ENCODE results near the gene MAPKAPK3. TPM values are rescaled to one million over a fixed set of nuclear protein-coding genes. Genes with fewer than 3 reads are reported as not detected.

MAPKAPK3 gene
- total RNA-seq, 1 donor from 2014 or later, result 60.8 TPM

- H3K27ac ChIP-seq, result peak overlapping the region; percentile 17
- H3K4me3 ChIP-seq, result no peak overlapping the region
- no peaks in the 10 kb centered on the region for H3K36me3 ChIP-seq
- H3K4me1 ChIP-seq, result peaks cover 61% of the 10 kb centered on the region
- no peaks in the 10 kb centered on the region for H3K27me3 ChIP-seq
- DNase-seq (no peak), ATAC-seq (no peak)
- intact Hi-C loops (cut with DNase I), result no loop called here
- no peaks in the 10 kb centered on the region for H3K9me3 ChIP-seq
- no peak for TF ChIP-seq CTCF (IDR thresholded peaks at IDR 0.05)
These were observed 28.9 kb upstream of the MAPKAPK3 start for GRCh38 chr3:50587806-50588758.

DNA sequence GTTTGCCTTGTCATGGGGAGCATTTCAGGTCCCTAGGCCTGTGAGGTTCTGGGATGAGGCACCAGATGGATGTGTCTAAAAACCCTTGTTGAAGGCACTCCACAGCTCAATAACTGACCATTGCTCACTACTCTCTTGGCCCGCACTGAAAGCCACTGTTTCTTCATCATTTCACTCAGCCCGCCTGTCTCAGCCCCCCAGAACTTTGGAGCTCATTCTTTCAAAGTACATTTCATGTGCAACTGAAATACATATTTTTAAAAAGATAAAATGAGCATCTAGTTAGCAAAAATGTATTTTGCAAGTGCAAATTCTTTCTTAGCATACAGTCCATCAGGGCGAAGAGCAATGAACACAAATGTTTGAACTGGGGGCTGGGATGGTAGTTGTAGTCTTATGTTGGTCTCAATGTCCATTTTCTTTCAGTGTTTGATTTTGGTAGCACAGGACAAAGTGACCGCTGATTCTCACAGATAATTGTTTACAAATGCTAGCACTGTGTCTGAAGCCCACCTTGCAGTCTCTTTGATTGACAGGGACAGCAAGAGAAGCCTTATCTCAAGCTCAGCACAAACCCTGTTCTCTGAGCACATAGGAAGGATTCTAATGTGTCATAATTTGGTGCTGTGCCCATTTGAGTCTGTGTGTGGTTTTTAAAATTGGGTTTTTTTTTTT lies 28.1 kb upstream of the MAPKAPK3 start:
- H3K27me3 ChIP-seq, result no peaks in the 10 kb centered on the region
- DNase-seq (no peak), ATAC-seq (no peak)
- peak overlapping the region; percentile 17 for H3K27ac ChIP-seq
- intact Hi-C loops (cut with DNase I), result no loop called here
- no peak overlapping the region for H3K4me3 ChIP-seq
- H3K4me1 ChIP-seq, result peaks cover 59% of the 10 kb centered on the region
- no peak for TF ChIP-seq CTCF (IDR thresholded peaks at IDR 0.05)
- H3K36me3 ChIP-seq, result no peaks in the 10 kb centered on the region
- H3K9me3 ChIP-seq, result no peaks in the 10 kb centered on the region

DNA sequence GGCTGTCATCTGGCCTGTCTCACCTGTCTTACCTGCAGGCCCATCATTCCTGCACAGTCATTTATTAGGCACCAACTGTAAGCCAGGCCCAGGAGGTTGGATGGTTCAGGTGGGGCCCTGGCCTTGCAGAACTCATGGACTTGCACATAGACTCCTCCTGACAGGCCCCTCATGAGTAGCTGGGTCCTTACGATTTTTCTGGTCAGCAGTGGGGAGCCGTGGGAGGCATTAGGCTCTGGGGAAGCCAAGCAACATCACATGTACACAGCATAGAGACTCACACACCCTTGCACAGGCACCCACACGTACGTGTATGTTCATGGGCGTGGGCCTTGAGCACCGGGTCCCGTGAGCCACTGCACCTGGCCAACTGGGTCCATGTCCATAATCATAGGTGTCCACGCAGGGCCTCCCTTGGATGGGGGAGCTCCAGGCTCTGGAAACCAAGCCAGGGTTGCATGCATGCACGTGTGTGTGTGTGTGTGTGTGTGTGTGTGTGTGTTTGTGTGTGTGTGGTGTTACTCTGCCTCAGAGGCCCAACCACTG lies 25.7 kb upstream of the MAPKAPK3 start:
- peak overlapping the region; percentile 85 for H3K27ac ChIP-seq
- no peak overlapping the region for H3K4me3 ChIP-seq
- H3K27me3 ChIP-seq, result no peaks in the 10 kb centered on the region
- no peak for DNase-seq
- H3K4me1 ChIP-seq, result peaks cover 36% of the 10 kb centered on the region
- ATAC-seq, result peak; percentile 23
- TF ChIP-seq CTCF (IDR thresholded peaks at IDR 0.05), result peak; percentile 3
- intact Hi-C loops (cut with DNase I), result no loop called here
- no peaks in the 10 kb centered on the region for H3K9me3 ChIP-seq
- H3K36me3 ChIP-seq, result no peaks in the 10 kb centered on the region

- Histone ChIP-seq H3K4me3 (no peak overlapping the region), H3K27me3 (no peaks in the 10 kb centered on the region), H3K27ac (peak overlapping the region; percentile 58), H3K9me3 (no peaks in the 10 kb centered on the region), H3K36me3 (no peaks in the 10 kb centered on the region), H3K4me1 (peaks cover 36% of the 10 kb centered on the region)
- intact Hi-C loops (cut with DNase I), result no loop called here
- no peak for TF ChIP-seq CTCF (IDR thresholded peaks at IDR 0.05)
- DNase-seq (no peak), ATAC-seq (peak; percentile 61)
These were observed 24.4 kb upstream of the MAPKAPK3 start for GRCh38 chr3:50592568-50592967.

GRCh38 chr3:50594253-50594785 lies 22.6 kb upstream of the MAPKAPK3 start:
- ATAC-seq (no peak), DNase-seq (no peak)
- Histone ChIP-seq H3K4me1 (peaks cover 30% of the 10 kb centered on the region), H3K36me3 (no peaks in the 10 kb centered on the region), H3K4me3 (no peak overlapping the region), H3K27me3 (no peaks in the 10 kb centered on the region), H3K9me3 (no peaks in the 10 kb centered on the region), H3K27ac (no peak overlapping the region)
- intact Hi-C loops (cut with DNase I), result no loop called here
- no peak for TF ChIP-seq CTCF (IDR thresholded peaks at IDR 0.05)

Measured in upper lobe of right lung (tissue), 1 donor.